ENCODE results near the gene ATXN2L.

GRCh38 chr16:28836761-28837064 lies 13.9 kb downstream of the ATXN2L start:
- no peak for TF ChIP-seq CTCF (IDR thresholded peaks at IDR 0.05)
- TF ChIP-seq POLR2AphosphoS5 (IDR thresholded peaks at IDR 0.05): no peak
- no peak for TF ChIP-seq POLR2A (IDR thresholded peaks at IDR 0.05; ENCODE audit: low read depth)

Measured in esophagus muscularis mucosa (tissue), 3 donors.